NCI-H146 treated with DMSO at 0.1 percent for 48 hours (cell line): ENCODE results near the gene KLC4.

Source experiments
- DNase-seq: peaks from one replicate; lab custom pipeline; 2025; ENCODE audit not compliant: unreplicated experiment; lab: John Stamatoyannopoulos, UW

The KLC4 gene

GRCh38 chr6:43120944-43121913 is 61.8 kb downstream of the KLC4 start:
- DNase-seq = no peak

- no peak for DNase-seq
These were observed 62.7 kb downstream of the KLC4 start for GRCh38 chr6:43122146-43122545.

GRCh38 chr6:43123461-43124314 is 64.3 kb downstream of the KLC4 start:
- DNase-seq = no peak

GRCh38 chr6:43124481-43124880 is 65.0 kb downstream of the KLC4 start:
- DNase-seq = no peak
